ENCODE measurements around the gene GALNT13. TPM values are rescaled to one million over a fixed set of nuclear protein-coding genes. Genes with fewer than 3 reads are reported as not detected.

The GALNT13 gene
- total and polyA plus RNA-seq, 2 of the 13 experiments (the other 11 are each of a cell fraction or from before 2014, with no cell fraction given): 1.3 to 5.0 TPM

- DNase-seq (ENCODE audit: low spot score) (no peak), ATAC-seq (no peak), FAIRE-seq (no peak)
- Histone ChIP-seq H3K9me3 (ENCODE audit: low read length) (no peaks in the 10 kb centered on the region), H3K36me3 (replicated peaks in 1 of 2; ENCODE audit: control insufficient read depth in 1 of 2, insufficient read depth in 2 of 2, low read length in 2 of 2) (no peaks in the 10 kb centered on the region), H3K9ac (ENCODE audit: insufficient read depth, low read depth, low read length) (no peak overlapping the region), H3K27ac (ENCODE audit: extremely low read length, insufficient read depth, low read length) (no peak overlapping the region), H4K20me1 (ENCODE audit: insufficient read depth, low read length) (no peaks in the 10 kb centered on the region), H3K27me3 (ENCODE audit: control insufficient read depth in 1 of 2, insufficient read depth in 2 of 2, low read length in 2 of 2) (no peaks in the 10 kb centered on the region), H3K79me2 (ENCODE audit: insufficient read depth, low read length) (no peaks in the 10 kb centered on the region), H3K4me2 (ENCODE audit: low read depth, low read length) (no peak overlapping the region), H2AFZ (ENCODE audit: low read length) (no peak overlapping the region), H3K4me3 (replicated peaks in 1 of 3; ENCODE audit: insufficient read depth in 1 of 3, low read depth in 2 of 3, low read length in 3 of 3) (no peak overlapping the region), H3K4me1 (ENCODE audit: insufficient read depth, low read length) (no peaks in the 10 kb centered on the region)
- intact Hi-C loops (cut with micrococcal nuclease; ENCODE audit: unreplicated experiment) (no loop called here), in situ Hi-C loops (cut with HindIII; ENCODE audit: extremely low pct_ligation_motif_present, low pct_unique_long_range_greater_than_20kb) (no loop called here)
- TF ChIP-seq ZFP36 (IDR thresholded peaks at IDR 0.05; ENCODE audit: borderline replicate concordance, low read depth, low read length, partially characterized antibody): no peak
- no TSS peak for BruUV-seq (replicated peaks)
- CTCF ChIA-PET (ENCODE audit: low intra/inter-chr PET ratio, low total read pairs): no interaction called here
- POLR2A ChIA-PET: no interaction called here
- WGBS (ENCODE audit: low lambda C conversion rate): 4% methylated on average over 2 of the region's 2 CpGs
Measured at GRCh38 chr2:154207288-154208047, 335.7 kb downstream of the GALNT13 start.

GRCh38 chr2:154223726-154224125, 352.0 kb downstream of the GALNT13 start:
- H3K36me3 ChIP-seq (replicated peaks in 1 of 2; ENCODE audit: control insufficient read depth in 1 of 2, insufficient read depth in 2 of 2, low read length in 2 of 2): no peaks in the 10 kb centered on the region
- H3K27ac ChIP-seq (ENCODE audit: extremely low read length, insufficient read depth, low read length): no peak overlapping the region
- in situ Hi-C loops (cut with HindIII; ENCODE audit: extremely low pct_ligation_motif_present, low pct_unique_long_range_greater_than_20kb) (no loop called here), intact Hi-C loops (cut with micrococcal nuclease; ENCODE audit: unreplicated experiment) (no loop called here)
- no peaks in the 10 kb centered on the region for H3K79me2 ChIP-seq (ENCODE audit: insufficient read depth, low read length)
- no peak overlapping the region for H3K9ac ChIP-seq (ENCODE audit: insufficient read depth, low read depth, low read length)
- FAIRE-seq (no peak), ATAC-seq (no peak), DNase-seq (ENCODE audit: low spot score) (no peak)
- no peak overlapping the region for H2AFZ ChIP-seq (ENCODE audit: low read length)
- H3K4me1 ChIP-seq (ENCODE audit: insufficient read depth, low read length): no peaks in the 10 kb centered on the region
- POLR2A ChIA-PET: no interaction called here
- no peak overlapping the region for H3K4me2 ChIP-seq (ENCODE audit: low read depth, low read length)
- no peaks in the 10 kb centered on the region for H3K9me3 ChIP-seq (ENCODE audit: low read length)
- WGBS (ENCODE audit: low lambda C conversion rate): 11% methylated on average over 1 of the region's 1 CpG
- CTCF ChIA-PET (ENCODE audit: low intra/inter-chr PET ratio, low total read pairs): no interaction called here
- H3K27me3 ChIP-seq (ENCODE audit: control insufficient read depth in 1 of 2, insufficient read depth in 2 of 2, low read length in 2 of 2): no peaks in the 10 kb centered on the region
- no TSS peak for BruUV-seq (replicated peaks)
- no peaks in the 10 kb centered on the region for H4K20me1 ChIP-seq (ENCODE audit: insufficient read depth, low read length)
- H3K4me3 ChIP-seq (replicated peaks in 1 of 3; ENCODE audit: insufficient read depth in 1 of 3, low read depth in 2 of 3, low read length in 3 of 3): no peak overlapping the region
- TF ChIP-seq ZHX1 (CRISPR knock-in tag; IDR thresholded peaks at IDR 0.05; ENCODE audit: low read depth) (no peak), POGZ (CRISPR knock-in tag; IDR thresholded peaks at IDR 0.05) (no peak), ZNF780A (CRISPR knock-in tag; IDR thresholded peaks at IDR 0.05) (no peak), HNF4G (IDR thresholded peaks at IDR 0.05; ENCODE audit: borderline replicate concordance, low read depth, low read length) (no peak), HNF4G (CRISPR knock-in tag; IDR thresholded peaks at IDR 0.05; ENCODE audit: borderline replicate concordance, low read depth) (no peak), MAF1 (CRISPR knock-in tag; IDR thresholded peaks at IDR 0.05; ENCODE audit: borderline replicate concordance) (no peak), MATR3 (CRISPR knock-in tag; IDR thresholded peaks at IDR 0.05) (no peak), GPN1 (CRISPR knock-in tag; IDR thresholded peaks at IDR 0.05; ENCODE audit: borderline replicate concordance) (no peak), SRSF4 (IDR thresholded peaks at IDR 0.05; ENCODE audit: low read depth, low read length, poor library complexity, severe bottlenecking) (no peak), ZKSCAN5 (CRISPR knock-in tag; IDR thresholded peaks at IDR 0.05) (no peak)
